WERI-Rb-1 (cell line): ENCODE data around the gene RNF141.

ENCODE experiments used
- DNase-seq: peaks from one replicate; pipeline ENCODE4 v3.0.0-alpha.2; 2020
- H3K27ac ChIP-seq: fragments of 250-450 bp; sonication (Bioruptor Pico); 2 replicates; pipeline ENCODE4 v1.5.1; 2020; ENCODE audit warnings: mild to moderate bottlenecking, moderate library complexity
- H3K27me3 ChIP-seq: fragments of 250-450 bp; sonication (Bioruptor Pico); 2 replicates; pipeline ENCODE4 v1.5.1; 2021; ENCODE audit warnings: mild to moderate bottlenecking, low read depth, moderate library complexity; ENCODE audit not compliant: insufficient read depth, severe bottlenecking
- H3K36me3 ChIP-seq: fragments of 250-450 bp; sonication (Bioruptor Pico); 2 replicates; pipeline ENCODE4 v1.5.1; 2020; ENCODE audit warnings: mild to moderate bottlenecking, moderate library complexity
- H3K4me3 ChIP-seq: 2 replicates; pipeline ENCODE4 v1.5.1; 2011; ENCODE audit warnings: low read depth, mild to moderate bottlenecking, control low read depth, low read length
- H3K9me3 ChIP-seq: fragments of 250-450 bp; sonication (Bioruptor Pico); 2 replicates; pipeline ENCODE4 v1.5.1; 2021; ENCODE audit warnings: mild to moderate bottlenecking, moderate library complexity; ENCODE audit not compliant: severe bottlenecking
- TF ChIP-seq, protein P1 (sequence below): IDR thresholded peaks from 2 replicates; pipeline ENCODE4 v1.5.1; 2011; ENCODE audit warnings: low read depth, mild to moderate bottlenecking, control low read depth, inconsistent platforms, low read length

Gene RNF141, protein sequence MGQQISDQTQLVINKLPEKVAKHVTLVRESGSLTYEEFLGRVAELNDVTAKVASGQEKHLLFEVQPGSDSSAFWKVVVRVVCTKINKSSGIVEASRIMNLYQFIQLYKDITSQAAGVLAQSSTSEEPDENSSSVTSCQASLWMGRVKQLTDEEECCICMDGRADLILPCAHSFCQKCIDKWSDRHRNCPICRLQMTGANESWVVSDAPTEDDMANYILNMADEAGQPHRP

DNA sequence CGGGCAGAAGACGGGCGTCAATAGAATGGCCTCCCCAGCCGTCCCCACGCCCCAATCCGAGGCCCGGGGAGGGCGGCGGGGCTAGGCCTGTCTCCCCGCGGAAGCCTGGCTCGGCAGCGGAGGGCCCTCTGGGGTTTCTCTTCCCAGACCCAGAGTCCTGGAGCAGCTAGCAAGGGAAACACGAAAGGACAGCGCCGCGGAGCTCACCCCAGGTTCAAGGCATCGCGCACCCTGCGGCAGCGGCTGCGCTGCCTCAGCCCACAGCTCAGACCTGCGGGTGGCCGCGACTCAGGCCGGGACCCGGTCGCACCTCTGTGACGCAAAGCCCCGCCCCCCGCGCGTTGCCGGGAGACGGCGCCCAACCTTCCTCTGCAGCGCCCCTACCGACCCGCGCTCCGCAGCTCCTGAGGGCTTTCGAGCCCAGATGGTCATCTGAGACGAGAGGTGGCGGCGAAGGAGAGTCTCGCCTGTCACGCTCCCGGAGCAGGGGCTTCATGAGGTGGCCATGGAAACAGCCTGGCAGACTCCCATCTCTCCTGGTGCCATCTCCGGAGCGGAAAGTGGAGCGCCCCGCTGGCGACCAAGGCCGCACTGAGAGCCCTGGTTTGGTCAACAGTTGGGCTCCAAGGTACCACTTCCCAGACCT is at the start of gene RNF141:
Gene RNF141, minus strand, starts transcription at position 273 of the 646 bp plus-strand sequence. CDS start 7,029 bp downstream, outside the sequence.
- Histone ChIP-seq H3K36me3 (no peaks in the 10 kb centered on the region), H3K4me3 (peak within 1 kb of the TSS; percentile 88), H3K9me3 (peaks cover 9% of the 10 kb centered on the region), H3K27ac (peak within 1 kb of the TSS; percentile 84), H3K27me3 (no peaks in the 10 kb centered on the region)
- TF ChIP-seq, protein P1, sequence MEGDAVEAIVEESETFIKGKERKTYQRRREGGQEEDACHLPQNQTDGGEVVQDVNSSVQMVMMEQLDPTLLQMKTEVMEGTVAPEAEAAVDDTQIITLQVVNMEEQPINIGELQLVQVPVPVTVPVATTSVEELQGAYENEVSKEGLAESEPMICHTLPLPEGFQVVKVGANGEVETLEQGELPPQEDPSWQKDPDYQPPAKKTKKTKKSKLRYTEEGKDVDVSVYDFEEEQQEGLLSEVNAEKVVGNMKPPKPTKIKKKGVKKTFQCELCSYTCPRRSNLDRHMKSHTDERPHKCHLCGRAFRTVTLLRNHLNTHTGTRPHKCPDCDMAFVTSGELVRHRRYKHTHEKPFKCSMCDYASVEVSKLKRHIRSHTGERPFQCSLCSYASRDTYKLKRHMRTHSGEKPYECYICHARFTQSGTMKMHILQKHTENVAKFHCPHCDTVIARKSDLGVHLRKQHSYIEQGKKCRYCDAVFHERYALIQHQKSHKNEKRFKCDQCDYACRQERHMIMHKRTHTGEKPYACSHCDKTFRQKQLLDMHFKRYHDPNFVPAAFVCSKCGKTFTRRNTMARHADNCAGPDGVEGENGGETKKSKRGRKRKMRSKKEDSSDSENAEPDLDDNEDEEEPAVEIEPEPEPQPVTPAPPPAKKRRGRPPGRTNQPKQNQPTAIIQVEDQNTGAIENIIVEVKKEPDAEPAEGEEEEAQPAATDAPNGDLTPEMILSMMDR: peak; percentile 86
- peak; percentile 98 for DNase-seq

DNA sequence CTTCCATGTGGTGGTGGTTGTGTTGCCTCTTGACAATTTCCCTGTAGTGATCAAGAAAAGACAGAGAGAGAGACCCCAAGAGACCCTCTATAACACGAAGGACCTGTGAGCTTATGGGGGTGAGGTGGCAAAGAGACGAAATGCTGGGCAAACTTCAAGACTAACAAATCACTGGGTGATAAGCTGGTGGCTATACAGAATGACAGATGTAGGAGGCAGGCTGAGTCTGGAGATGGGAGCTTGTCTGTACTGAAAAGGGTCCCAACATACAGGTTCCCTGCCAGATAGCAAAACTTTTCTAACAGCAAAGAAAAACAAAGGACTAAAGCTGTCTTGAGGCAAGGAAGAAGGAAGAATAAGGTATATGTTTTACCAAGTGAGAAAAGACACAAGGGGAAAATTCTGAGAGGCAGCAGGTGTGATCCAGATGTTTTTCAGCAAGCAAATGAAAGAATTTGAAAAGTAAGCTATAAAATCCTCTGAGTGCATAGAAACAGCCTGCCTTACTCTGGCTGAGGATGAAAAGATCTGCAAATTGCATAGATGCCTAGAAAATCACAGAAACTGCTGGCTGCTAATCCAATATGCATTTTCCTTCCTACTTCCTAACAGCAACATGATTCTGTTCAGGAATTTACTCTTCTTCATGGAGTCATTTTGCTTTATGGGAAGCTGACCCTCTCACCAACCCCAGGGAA is 49.4 kb upstream of the RNF141 start:
- no peaks in the 10 kb centered on the region for H3K27me3 ChIP-seq
- no peak for DNase-seq
- no peaks in the 10 kb centered on the region for H3K36me3 ChIP-seq
- no peak overlapping the region for H3K4me3 ChIP-seq
- H3K27ac ChIP-seq: no peak overlapping the region
- no peaks in the 10 kb centered on the region for H3K9me3 ChIP-seq
- TF ChIP-seq, protein P1: no peak

DNA sequence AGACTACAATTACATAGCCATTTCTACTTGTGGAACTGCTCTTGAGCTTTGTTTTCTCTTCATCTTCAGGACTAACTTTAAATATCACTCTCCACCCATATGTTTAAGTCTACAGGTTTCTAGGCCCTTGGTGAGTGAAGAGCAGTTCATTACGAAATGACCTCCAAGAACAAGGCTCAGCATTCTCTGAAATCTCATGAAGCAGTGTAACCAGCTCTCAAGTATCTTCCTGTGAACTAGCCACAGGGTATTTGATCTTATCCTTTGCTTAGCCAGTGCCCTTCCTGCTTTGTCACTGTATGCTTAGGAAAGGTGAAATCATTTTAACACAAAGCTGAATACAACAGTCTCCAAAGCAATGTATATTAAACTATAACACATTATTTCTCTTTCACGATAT is 47.9 kb upstream of the RNF141 start:
- no peaks in the 10 kb centered on the region for H3K36me3 ChIP-seq
- TF ChIP-seq, protein P1: no peak
- no peaks in the 10 kb centered on the region for H3K9me3 ChIP-seq
- DNase-seq: no peak
- H3K4me3 ChIP-seq: no peak overlapping the region
- H3K27ac ChIP-seq: no peak overlapping the region
- no peaks in the 10 kb centered on the region for H3K27me3 ChIP-seq

DNA sequence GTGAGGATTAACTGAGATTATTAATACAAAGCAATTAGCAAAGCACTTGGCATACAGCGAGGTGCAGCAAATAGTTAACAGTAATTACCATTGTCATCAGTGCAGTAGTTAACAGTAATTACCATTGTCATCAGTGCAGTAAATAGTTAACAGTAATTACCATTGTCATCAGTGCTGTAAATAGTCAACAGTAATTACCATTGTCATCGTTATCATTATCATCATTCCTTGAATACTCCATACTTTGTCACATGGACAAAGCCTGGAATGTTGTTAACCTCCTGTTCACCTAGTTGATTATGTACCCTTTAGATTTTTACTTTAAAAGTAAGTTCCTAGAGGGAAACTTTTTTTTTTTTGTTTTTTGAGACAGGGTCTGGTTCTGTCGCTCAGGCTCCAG is 47.0 kb upstream of the RNF141 start:
- no peak overlapping the region for H3K27ac ChIP-seq
- no peak for DNase-seq
- H3K36me3 ChIP-seq: no peaks in the 10 kb centered on the region
- no peak overlapping the region for H3K4me3 ChIP-seq
- TF ChIP-seq, protein P1: no peak
- H3K9me3 ChIP-seq: no peaks in the 10 kb centered on the region
- no peaks in the 10 kb centered on the region for H3K27me3 ChIP-seq

DNA sequence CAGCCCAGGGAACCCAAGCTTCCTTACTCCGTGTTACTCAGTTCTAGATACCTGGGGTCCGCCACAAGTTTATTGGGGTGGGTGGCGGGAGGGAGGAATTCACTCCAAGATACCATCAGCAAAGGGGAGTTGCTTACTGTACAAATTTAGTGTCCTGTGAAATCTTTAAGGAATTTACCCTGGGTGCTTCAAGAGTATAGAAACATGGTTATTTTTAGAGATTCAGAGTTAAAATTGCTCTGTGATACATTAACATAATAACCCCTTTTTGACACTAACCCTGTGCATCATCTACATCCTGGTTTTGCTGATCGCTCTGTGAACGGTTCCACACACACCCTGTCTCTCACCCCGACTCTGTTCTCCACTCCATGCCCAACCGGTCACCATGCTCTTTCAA is 46.4 kb upstream of the RNF141 start:
- no peak for DNase-seq
- H3K27ac ChIP-seq: no peak overlapping the region

More for the DNA sequence above, 46.4 kb upstream of the RNF141 start:
- H3K36me3 ChIP-seq: no peaks in the 10 kb centered on the region
- TF ChIP-seq, protein P1: no peak
- H3K9me3 ChIP-seq: no peaks in the 10 kb centered on the region
- H3K27me3 ChIP-seq: no peaks in the 10 kb centered on the region
- no peak overlapping the region for H3K4me3 ChIP-seq
